NCI-H1092 treated with DMSO at 0.1 percent for 48 hours (cell line): Measurements from ENCODE around the gene STX16.
"Not testable (repeated sequence)": the region's sequence is repeated elsewhere in the genome, so short reads cannot be mapped to it uniquely, and the experiment has no call there.

Source experiments
- DNase-seq: peaks from one replicate; lab custom pipeline; 2025; lab: John Stamatoyannopoulos, UW

STX16 gene

DNA sequence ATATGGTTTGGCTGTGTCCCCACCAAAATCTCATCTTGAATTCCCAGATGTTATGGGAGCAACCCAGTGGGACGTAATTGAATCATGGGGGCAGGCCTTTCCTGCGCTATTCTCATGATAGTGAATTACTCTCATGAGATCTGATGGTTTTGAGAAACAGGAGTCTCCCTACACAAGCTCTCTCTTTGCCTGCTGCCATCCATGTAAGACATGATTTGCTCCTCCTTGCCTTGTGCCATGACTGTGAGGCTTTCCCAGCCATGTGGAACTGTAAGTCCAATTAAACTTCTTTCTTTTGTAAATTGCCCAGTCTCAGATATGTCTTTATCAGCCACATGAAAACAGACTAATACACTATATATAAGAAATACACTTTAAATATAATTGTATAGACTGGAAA, 75.1 kb downstream of the STX16 start:
- not testable (repeated sequence) for DNase-seq
